Measurements from ENCODE around the gene COL23A1.

COL23A1 gene

DNA sequence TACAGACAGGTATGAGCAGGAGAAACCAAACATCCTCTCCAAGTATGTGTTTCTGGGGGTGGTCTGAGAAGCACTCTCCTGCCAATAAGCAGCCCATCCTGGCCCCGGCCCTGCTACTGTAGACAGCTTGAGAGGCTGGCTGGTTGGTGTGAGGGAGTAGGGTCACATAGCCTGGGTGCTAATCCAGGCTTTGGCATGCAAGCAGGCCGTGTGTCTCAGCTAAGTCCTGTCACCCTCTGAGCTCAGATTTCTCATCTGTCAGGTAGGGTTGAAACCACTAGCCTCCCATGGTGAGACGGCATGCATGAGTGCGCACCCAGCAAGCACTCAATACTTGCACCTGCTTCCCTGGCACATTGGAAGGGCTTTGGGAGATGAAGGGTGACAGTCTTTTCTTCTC lies 307.8 kb downstream of the COL23A1 start:
- TF ChIP-seq, protein P1, sequence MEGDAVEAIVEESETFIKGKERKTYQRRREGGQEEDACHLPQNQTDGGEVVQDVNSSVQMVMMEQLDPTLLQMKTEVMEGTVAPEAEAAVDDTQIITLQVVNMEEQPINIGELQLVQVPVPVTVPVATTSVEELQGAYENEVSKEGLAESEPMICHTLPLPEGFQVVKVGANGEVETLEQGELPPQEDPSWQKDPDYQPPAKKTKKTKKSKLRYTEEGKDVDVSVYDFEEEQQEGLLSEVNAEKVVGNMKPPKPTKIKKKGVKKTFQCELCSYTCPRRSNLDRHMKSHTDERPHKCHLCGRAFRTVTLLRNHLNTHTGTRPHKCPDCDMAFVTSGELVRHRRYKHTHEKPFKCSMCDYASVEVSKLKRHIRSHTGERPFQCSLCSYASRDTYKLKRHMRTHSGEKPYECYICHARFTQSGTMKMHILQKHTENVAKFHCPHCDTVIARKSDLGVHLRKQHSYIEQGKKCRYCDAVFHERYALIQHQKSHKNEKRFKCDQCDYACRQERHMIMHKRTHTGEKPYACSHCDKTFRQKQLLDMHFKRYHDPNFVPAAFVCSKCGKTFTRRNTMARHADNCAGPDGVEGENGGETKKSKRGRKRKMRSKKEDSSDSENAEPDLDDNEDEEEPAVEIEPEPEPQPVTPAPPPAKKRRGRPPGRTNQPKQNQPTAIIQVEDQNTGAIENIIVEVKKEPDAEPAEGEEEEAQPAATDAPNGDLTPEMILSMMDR (IDR thresholded peaks at IDR 0.05; ENCODE audit: low read length, missing control alignments): no peak
- no peak overlapping the region for H3K4me3 ChIP-seq (replicated peaks; ENCODE audit: low read depth, low read length)
- DNase-seq (ENCODE audit: low read depth): no peak

DNA sequence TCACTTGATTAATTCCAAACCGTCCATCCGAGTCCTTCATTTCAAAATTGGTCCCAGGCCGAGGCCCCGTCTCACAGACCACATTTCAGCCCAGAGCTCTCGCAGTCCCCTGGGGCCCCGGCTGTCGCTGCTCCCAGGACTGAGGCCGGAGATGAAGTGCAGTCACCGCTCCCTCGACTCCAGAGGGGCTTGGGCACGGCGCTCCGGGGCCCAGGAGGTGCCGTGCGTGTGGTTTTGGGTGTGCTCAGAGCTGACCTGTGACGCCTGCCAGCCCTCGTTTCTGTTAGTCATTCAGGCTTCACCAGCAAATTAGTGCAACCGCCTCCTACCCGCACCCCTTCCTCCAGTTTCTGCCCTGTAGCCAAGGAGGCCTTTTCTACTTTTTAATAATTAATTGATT lies 308.9 kb downstream of the COL23A1 start:
- no peak for DNase-seq (ENCODE audit: low read depth)
- H3K4me3 ChIP-seq (replicated peaks; ENCODE audit: low read depth, low read length): no peak overlapping the region
- TF ChIP-seq, protein P1 (IDR thresholded peaks at IDR 0.05; ENCODE audit: low read length, missing control alignments): no peak

DNA sequence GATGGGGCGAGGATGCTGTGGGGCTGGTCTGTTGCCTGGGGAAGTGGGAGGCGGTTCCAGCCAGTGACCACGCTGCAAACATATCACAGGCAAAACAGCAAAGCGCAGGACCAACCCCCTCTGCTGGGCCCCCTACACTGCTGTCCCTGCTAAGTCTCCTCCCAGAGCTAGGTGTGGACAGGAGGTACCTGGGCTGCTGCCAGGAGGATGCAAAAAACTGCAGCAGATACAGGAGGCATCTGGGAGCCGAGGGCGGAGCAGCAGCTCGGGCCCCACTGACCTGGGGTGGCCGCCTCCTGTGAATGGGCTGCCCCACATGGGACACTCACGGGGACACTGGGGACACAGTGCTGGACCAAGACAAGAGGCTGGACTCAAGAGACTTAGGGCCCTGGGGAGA lies 309.6 kb downstream of the COL23A1 start:
- no peak for DNase-seq (ENCODE audit: low read depth)
- no peak overlapping the region for H3K4me3 ChIP-seq (replicated peaks; ENCODE audit: low read depth, low read length)
- TF ChIP-seq, protein P1 (IDR thresholded peaks at IDR 0.05; ENCODE audit: low read length, missing control alignments): no peak

DNA sequence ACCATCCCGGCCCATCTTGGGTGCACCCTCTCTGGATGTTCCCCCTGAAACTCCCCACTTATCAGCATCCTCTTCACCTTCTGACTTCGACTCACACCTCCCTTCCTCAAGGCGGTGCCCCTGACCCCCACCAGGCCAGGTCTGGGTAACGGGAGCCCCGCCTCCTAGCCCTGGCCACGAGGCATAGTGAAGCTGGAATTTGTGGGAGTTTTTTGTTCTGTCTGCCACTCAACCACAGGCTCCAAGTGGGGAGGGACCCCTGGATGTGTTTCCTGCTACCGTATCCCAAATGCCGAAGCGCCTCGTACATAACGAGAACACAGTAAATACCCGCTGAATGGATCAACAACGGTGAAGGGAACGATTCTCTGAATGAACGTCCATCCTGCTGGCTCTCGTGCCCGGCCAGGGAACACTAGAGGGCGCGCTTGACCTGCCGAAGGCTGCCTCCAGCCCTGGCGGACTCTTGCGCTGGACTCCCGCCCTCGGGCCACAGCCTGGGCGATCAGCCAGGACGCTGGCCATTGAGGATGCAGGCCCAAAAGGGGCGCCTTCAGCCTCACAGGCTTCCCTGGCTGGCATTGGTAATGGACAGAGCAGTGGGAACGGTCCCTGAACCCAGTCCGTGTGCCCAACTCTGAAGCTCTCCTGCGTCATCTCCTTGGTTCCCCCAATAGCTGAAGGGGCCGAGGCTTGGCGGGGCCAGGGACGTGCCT lies 310.3 kb downstream of the COL23A1 start:
- H3K4me3 ChIP-seq (replicated peaks; ENCODE audit: low read depth, low read length): no peak overlapping the region
- peak; percentile 81 for DNase-seq (ENCODE audit: low read depth)
- TF ChIP-seq, protein P1 (IDR thresholded peaks at IDR 0.05; ENCODE audit: low read length, missing control alignments): peak; percentile 95

DNA sequence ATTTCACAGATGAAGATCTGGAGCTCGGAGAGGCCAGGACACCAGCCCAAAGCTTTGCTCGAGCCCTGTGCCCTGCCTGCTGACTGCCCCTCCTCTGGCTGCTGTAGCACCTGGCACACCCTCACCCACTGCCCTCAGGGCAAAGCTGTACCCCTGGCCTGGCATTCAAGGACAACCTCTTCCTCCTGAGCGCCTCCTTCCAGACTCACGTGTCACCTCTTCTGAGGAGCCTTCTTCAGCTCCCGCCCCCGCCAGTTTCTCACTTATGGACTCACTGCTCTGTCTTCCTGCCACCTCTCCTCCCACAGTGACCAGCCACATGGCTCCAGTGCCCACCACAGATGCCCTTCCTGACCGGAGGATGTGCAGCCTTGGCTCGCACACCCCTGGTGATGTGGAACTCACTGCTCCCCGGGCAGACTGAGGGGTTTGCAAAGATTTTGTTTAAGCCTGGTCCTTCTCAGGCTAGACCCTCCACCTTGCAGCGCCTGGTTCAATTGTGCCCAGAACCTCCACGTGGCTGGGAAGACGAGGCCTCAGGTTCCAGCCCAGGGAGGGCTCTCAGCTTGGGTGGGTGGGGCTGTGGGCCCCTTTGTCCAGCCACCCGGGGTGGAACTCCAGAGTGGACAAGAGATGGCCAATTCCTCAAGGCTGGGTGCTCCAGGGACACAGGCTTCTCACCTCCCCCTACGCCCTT lies 311.0 kb downstream of the COL23A1 start:
- H3K4me3 ChIP-seq (replicated peaks; ENCODE audit: low read depth, low read length): no peak overlapping the region
- TF ChIP-seq, protein P1 (IDR thresholded peaks at IDR 0.05; ENCODE audit: low read length, missing control alignments): no peak
- DNase-seq (ENCODE audit: low read depth): no peak

DNA sequence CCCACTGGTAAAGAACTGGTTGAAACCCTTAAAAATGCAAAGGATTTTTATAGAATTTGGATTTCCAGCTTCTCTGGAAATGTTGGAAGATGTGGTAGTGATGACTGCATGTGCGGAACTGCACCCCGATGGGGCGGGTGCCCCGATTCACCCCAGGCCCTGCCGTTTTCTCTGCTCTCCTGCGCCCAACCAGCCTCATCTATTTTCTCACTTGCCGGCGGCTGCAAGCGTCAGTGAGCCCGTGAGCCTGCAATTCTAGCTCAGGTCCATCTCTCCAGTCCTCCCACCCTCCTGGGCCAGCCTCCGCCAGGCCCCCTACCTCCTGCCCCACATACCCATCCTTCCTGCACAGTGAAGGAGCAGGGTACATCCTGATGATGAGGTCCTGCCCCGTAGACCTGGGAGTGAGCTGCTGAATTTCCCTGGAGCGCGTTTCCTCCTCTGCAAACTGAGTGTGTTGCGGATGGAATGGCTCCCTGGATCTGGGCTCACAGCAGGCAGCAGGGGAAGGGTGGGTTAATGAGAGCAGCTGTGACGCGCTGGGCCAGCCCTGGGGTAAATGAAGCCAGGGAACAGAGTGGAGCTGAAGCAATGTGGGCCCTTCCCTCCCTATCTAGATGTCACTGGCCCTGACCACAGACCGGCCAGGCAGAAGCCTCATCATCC lies 311.7 kb downstream of the COL23A1 start:
- H3K4me3 ChIP-seq (replicated peaks; ENCODE audit: low read depth, low read length): no peak overlapping the region
- TF ChIP-seq, protein P1 (IDR thresholded peaks at IDR 0.05; ENCODE audit: low read length, missing control alignments): no peak
- no peak for DNase-seq (ENCODE audit: low read depth)

Data from fibroblast of pulmonary artery (primary cell).